Breast epithelium (tissue), 3 donors: ENCODE data around the gene ATAD2B.

ENCODE experiments used
- POLR2A ChIP-seq: fragments of 450-650 bp; IDR thresholded peaks from one replicate; pipeline ENCODE4 v1.6.1; 2016; ENCODE audit warnings: antibody characterized with exemption, mild to moderate bottlenecking, moderate library complexity
- POLR2AphosphoS5 ChIP-seq, 3 donors: sonication (generic); formaldehyde crosslinking; IDR thresholded peaks; one replicate each; pipeline ENCODE4 v1.6.1; 2017; ENCODE audit warnings: antibody characterized with exemption in 3 of 3

GRCh38 chr2:23901966-23902846 is 24.7 kb downstream of the ATAD2B start:
- TF ChIP-seq POLR2A (no peak), POLR2AphosphoS5 (IDR thresholded peaks at IDR 0.05) (no peak)
